Cardiac fibroblast (primary cell): ENCODE data around the gene TCHP.
"Not testable (repeated sequence)": the region's sequence is repeated elsewhere in the genome, so short reads cannot be mapped to it uniquely, and the experiment has no call there.

Experiments
- DNase-seq, 2 donors: peaks; one replicate each; pipeline versions ENCODE4 v3.0.0 to v3.0.0-alpha.2; 2010; ENCODE audit warnings: low read depth in 2 of 2
- H3K4me3 ChIP-seq, 2 donors: replicated peaks in 1 of 2; 1 replicate in 1 of 2; 2 replicates in 1 of 2; pipeline ENCODE4 v1.5.1; 2011; ENCODE audit warnings: low read depth in 2 of 2, low read length in 2 of 2, mild to moderate bottlenecking in 2 of 2, moderate library complexity in 1 of 2
- CTCF ChIP-seq: IDR thresholded peaks from one replicate; pipeline ENCODE4 v1.5.1; 2011; ENCODE audit warnings: low read depth, mild to moderate bottlenecking, low read length, inconsistent platforms

The TCHP gene

GRCh38 chr12:109897029-109897428 is 3.0 kb upstream of the TCHP start:
- no peak for TF ChIP-seq CTCF
- DNase-seq: no peak

GRCh38 chr12:109899345-109899744 is 729 bp upstream of the TCHP start:
- DNase-seq: not testable (repeated sequence)
- peak overlapping the region; percentile 71 to 80 for H3K4me3 ChIP-seq

More at GRCh38 chr12:109897029-109897428, 3.0 kb upstream of the TCHP start:
- H3K4me3 ChIP-seq: no peak overlapping the region

GRCh38 chr12:109900752-109901580 is 892 bp downstream of the TCHP start:
- peak overlapping the region; percentile 71 to 80 for H3K4me3 ChIP-seq
- TF ChIP-seq CTCF: no peak
- peak in 1 of 2 donors; percentile 6 for DNase-seq

GRCh38 chr12:109902891-109903418 is 2.9 kb downstream of the TCHP start:
- no peak overlapping the region for H3K4me3 ChIP-seq
- no peak for TF ChIP-seq CTCF
- no peak for DNase-seq

- DNase-seq: no peak
- no peak for TF ChIP-seq CTCF
- no peak overlapping the region for H3K4me3 ChIP-seq
Observed at GRCh38 chr12:109905301-109905700, 5.2 kb downstream of the TCHP start.

- H3K4me3 ChIP-seq: no peak overlapping the region
- no peak for TF ChIP-seq CTCF
Observed at GRCh38 chr12:109910254-109910968, 10.3 kb downstream of the TCHP start.

GRCh38 chr12:109910969-109911348 is 10.9 kb downstream of the TCHP start:
- peak; percentile 61 for TF ChIP-seq CTCF
- no peak overlapping the region for H3K4me3 ChIP-seq
- peak; percentile 31 to 54 for DNase-seq

More at GRCh38 chr12:109910254-109910968, 10.3 kb downstream of the TCHP start:
- DNase-seq: no peak
